Left ventricle myocardium superior (tissue), 1 donor: ENCODE data around the gene ZNF611. TPM values are rescaled to one million over a fixed set of nuclear protein-coding genes. Genes with fewer than 3 reads are reported as not detected.

Experiments
- total RNA-seq: library from RNA; stranded (reverse); fragmentation: NEBNext Ultra II Directional; extraction: Animal tissue kit (Norgen Biotek cat#: 25700); gene quantifications from one replicate; pipeline ENCODE4 v1.2.1, GENCODE V29; 2021
- donor health status: DM: no; HTN: yes; CAD: no; lungs with severe emphysema.

Gene ZNF611
- total RNA-seq, 1 donor from 2014 or later: 6.9 TPM

Other genes starting within 250 kb of the ZNF611 start
- 32.9 TPM for gene ZNF808, start 207.4 kb downstream of the ZNF611 start, total RNA-seq
- gene ZNF701, start 164.8 kb downstream of the ZNF611 start, total RNA-seq: 18.2 TPM
- gene ZNF83, start 96.7 kb downstream of the ZNF611 start, total RNA-seq: 15.8 TPM
- gene ZNF600, start 51.7 kb upstream of the ZNF611 start, total RNA-seq: 2.0 TPM
- gene ZNF28, start 86.6 kb upstream of the ZNF611 start, total RNA-seq: 9.2 TPM
- 8.1 TPM for gene ZNF468, start 122.6 kb upstream of the ZNF611 start, total RNA-seq
- gene ZNF320, start 162.6 kb upstream of the ZNF611 start, total RNA-seq: 9.3 TPM
- 1.4 TPM for gene ZNF888, start 188.4 kb upstream of the ZNF611 start, total RNA-seq
- 4.4 TPM for gene ZNF816, start 227.8 kb upstream of the ZNF611 start, total RNA-seq